HCT116 (cell line): ENCODE results near the gene L1CAM. TPM values are rescaled to one million over a fixed set of nuclear protein-coding genes. Genes with fewer than 3 reads are reported as not detected.

Experiments used
- ATAC-seq: fragments of 200-7000 bp; cut with Tn5 transposase; 2 replicates; pipeline ENCODE4 v1.9.1; 2020; ENCODE audit warnings: mild to moderate bottlenecking, moderate library complexity
- BruUV-seq: library from RNA; stranded (reverse); fragments of 400-500 nt; replicated peaks from 2 replicates; lab custom pipeline; 2021; lab: Mats Ljungman, UMichigan
- CTCF ChIA-PET: fragments of 300-600 bp; sonication (Branson Sonifier 250); formaldehyde crosslinking; loops from one replicate; lab custom pipeline; 2021; ENCODE audit warnings: antibody characterized with exemption; lab: Charles Lee
- POLR2A ChIA-PET: fragments of 300-600, 350-600 bp; sonication (Branson Sonifier 250); formaldehyde crosslinking; loops from one replicate; lab custom pipeline; 2021; ENCODE audit warnings: antibody characterized with exemption; lab: Charles Lee
- RAD21 ChIA-PET, 2 experiments: fragments of 300-600 bp; sonication (Branson Sonifier 250); formaldehyde crosslinking; loops; one replicate each; lab custom pipeline; 2023; ENCODE audit warnings: low total read pairs in 2 of 2; ENCODE audit not compliant: uncharacterized antibody in 2 of 2, unreplicated experiment in 2 of 2, low non-redundant PET in 1 of 2; lab: Charles Lee
- DNase-seq: peaks from one replicate; pipeline ENCODE4 v3.0.0-alpha.2; 2010; ENCODE audit warnings: low read depth, low spot score
- H2AFZ ChIP-seq: fragments of 200-600 bp; shearing (Covaris generic), sonication (generic); 2 replicates; pipeline ENCODE4 v1.6.1; 2017; ENCODE audit warnings: low read depth, mixed run types, mixed read lengths, antibody characterized with exemption, low read length; ENCODE audit not compliant: poor library complexity, severe bottlenecking
- H3K27ac ChIP-seq: 2 replicates; pipeline ENCODE4 v1.5.1; 2012; ENCODE audit warnings: low read depth, low read length
- H3K27me3 ChIP-seq: fragments of 200-600 bp; sonication (generic); 2 replicates; pipeline ENCODE4 v1.6.1; 2016; ENCODE audit warnings: mixed run types, low read length, mixed read lengths; ENCODE audit not compliant: insufficient read depth
- H3K36me3 ChIP-seq, 2 experiments: fragments of 200-500 bp in 1 of 2; fragments of 200-600 bp in 1 of 2; sonication (Bioruptor generic) in 1 of 2; sonication (generic) in 1 of 2; 2 replicates each; pipeline versions ENCODE4 v1.5.1 to v1.6.1; 2014 to 2016; ENCODE audit warnings: low read length in 2 of 2, inconsistent platforms in 1 of 2, mixed read lengths in 1 of 2, mixed run types in 1 of 2; ENCODE audit not compliant: insufficient read depth in 2 of 2, control insufficient read depth in 1 of 2
- H3K4me1 ChIP-seq, 2 experiments: fragments of 200-600 bp in 1 of 2; sonication (generic) in 1 of 2; 2 replicates each; pipeline versions ENCODE4 v1.5.1 to v1.6.1; 2012 to 2017; ENCODE audit warnings: low read length in 2 of 2, inconsistent platforms in 1 of 2, mild to moderate bottlenecking in 1 of 2, mixed read lengths in 1 of 2, mixed run types in 1 of 2, moderate library complexity in 1 of 2; ENCODE audit not compliant: insufficient read depth in 2 of 2, control insufficient read depth in 1 of 2
- H3K4me2 ChIP-seq: fragments of 200-600 bp; sonication (generic); 2 replicates; pipeline ENCODE4 v1.6.1; 2017; ENCODE audit warnings: mixed run types, low read length, mixed read lengths
- H3K4me3 ChIP-seq, 2 experiments: fragments of 200-600 bp in 1 of 2; sonication (generic) in 1 of 2; replicated peaks in 1 of 2; 2 replicates each; pipeline ENCODE4 v1.5.1; 2011 to 2016; ENCODE audit warnings: low read length in 2 of 2, control low read depth in 1 of 2, low read depth in 1 of 2, mild to moderate bottlenecking in 1 of 2, mixed read lengths in 1 of 2, mixed run types in 1 of 2
- H3K79me2 ChIP-seq: fragments of 200-600 bp; sonication (generic); 2 replicates; pipeline ENCODE4 v1.6.1; 2017; ENCODE audit warnings: mild to moderate bottlenecking, mixed run types, low read length, moderate library complexity, mixed read lengths; ENCODE audit not compliant: insufficient read depth
- H3K9ac ChIP-seq: fragments of 200-600 bp; sonication (generic); 2 replicates; pipeline ENCODE4 v1.6.1; 2016; ENCODE audit warnings: low read length, mixed read lengths
- H3K9me2 ChIP-seq: fragments of 200-600 bp; sonication (generic), shearing (Covaris generic); 2 replicates; pipeline ENCODE4 v1.6.1; 2017; ENCODE audit warnings: mixed run types, mild to moderate bottlenecking, moderate library complexity; ENCODE audit not compliant: insufficient read depth
- H3K9me3 ChIP-seq, 2 experiments: fragments of 200-500 bp in 1 of 2; fragments of 200-600 bp in 1 of 2; sonication (Bioruptor generic) in 1 of 2; sonication (generic) in 1 of 2; 2 replicates each; pipeline ENCODE4 v1.6.1; 2014 to 2017; ENCODE audit warnings: low read length in 2 of 2, mixed read lengths in 2 of 2, inconsistent platforms in 1 of 2, low read depth in 1 of 2, mild to moderate bottlenecking in 1 of 2, mixed run types in 1 of 2, moderate library complexity in 1 of 2; ENCODE audit not compliant: control insufficient read depth in 1 of 2, insufficient read depth in 1 of 2
- H4K20me1 ChIP-seq: fragments of 200-600 bp; sonication (generic), shearing (Covaris generic); 2 replicates; pipeline ENCODE4 v1.6.1; 2017; ENCODE audit warnings: mixed run types, mild to moderate bottlenecking, moderate library complexity; ENCODE audit not compliant: insufficient read depth
- TCF7L2 ChIP-seq: IDR thresholded peaks from 2 replicates; pipeline ENCODE4 v1.7.0; 2011; ENCODE audit warnings: borderline replicate concordance, inconsistent platforms; ENCODE audit not compliant: insufficient read depth, insufficient read length; ENCODE audit errors: extremely low read depth
- intact Hi-C: fragments of 100-400 bp; cut with micrococcal nuclease; formaldehyde crosslinking; loops from 2 replicates; pipeline ENCODE4 v1.10.0; 2022
- total RNA-seq: library from RNA; stranded (reverse); gene quantifications from one replicate; pipeline ENCODE4 v1.2.1, GENCODE V29; 2021; ENCODE audit not compliant: unreplicated experiment
- TF ChIP-seq, protein P1 (sequence below): IDR thresholded peaks from 2 replicates; pipeline ENCODE4 v1.6.1; 2011; ENCODE audit warnings: mild to moderate bottlenecking, low read length, moderate library complexity; ENCODE audit not compliant: insufficient replicate concordance; ENCODE audit errors: extremely low read depth
- TF ChIP-seq, protein P2 (sequence below): IDR thresholded peaks from 2 replicates; pipeline ENCODE4 v1.6.1; 2012

Gene L1CAM
- total RNA-seq, 1 experiment from 2014 or later, result 14.8 TPM

DNA sequence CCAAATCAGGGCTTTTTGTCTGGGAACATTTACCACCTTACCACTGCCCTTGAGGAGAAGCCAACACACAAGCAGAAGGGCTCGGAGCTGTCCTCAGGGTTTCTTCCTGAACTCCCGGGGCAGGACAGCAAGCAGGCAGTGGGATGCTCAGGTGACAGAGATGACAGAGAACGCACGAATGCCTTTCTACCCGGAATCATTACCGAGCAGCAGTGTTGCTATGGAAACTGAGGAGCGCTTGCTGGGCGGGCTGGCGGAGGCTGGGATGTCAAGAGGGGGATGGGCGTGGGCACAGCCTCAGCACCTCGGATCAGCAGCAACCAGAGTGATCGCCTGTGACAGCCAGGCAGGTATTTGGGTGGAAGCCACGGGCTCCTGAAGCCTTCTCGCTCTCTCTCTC, 73.8 kb downstream of the L1CAM start:
- RAD21 ChIA-PET, result no interaction called here
- H4K20me1 ChIP-seq, result no peaks in the 10 kb centered on the region
- POLR2A ChIA-PET, result no interaction called here

More for the DNA sequence above, 73.8 kb downstream of the L1CAM start:
- H3K27me3 ChIP-seq, result no peaks in the 10 kb centered on the region
- no peaks in the 10 kb centered on the region for H3K4me1 ChIP-seq
- DNase-seq (no peak), ATAC-seq (no peak)
- no peak overlapping the region for H3K27ac ChIP-seq
- H3K79me2 ChIP-seq, result no peaks in the 10 kb centered on the region
- CTCF ChIA-PET, result no interaction called here
- H3K9ac ChIP-seq, result no peak overlapping the region
- H3K4me3 ChIP-seq, result no peak overlapping the region
- H3K4me2 ChIP-seq, result no peak overlapping the region
- intact Hi-C loops, result no loop called here
- H3K9me3 ChIP-seq, result no peaks in the 10 kb centered on the region
- no TSS peak for BruUV-seq
- H2AFZ ChIP-seq, result no peak overlapping the region
- no peaks in the 10 kb centered on the region for H3K9me2 ChIP-seq
- TF ChIP-seq, protein P1, sequence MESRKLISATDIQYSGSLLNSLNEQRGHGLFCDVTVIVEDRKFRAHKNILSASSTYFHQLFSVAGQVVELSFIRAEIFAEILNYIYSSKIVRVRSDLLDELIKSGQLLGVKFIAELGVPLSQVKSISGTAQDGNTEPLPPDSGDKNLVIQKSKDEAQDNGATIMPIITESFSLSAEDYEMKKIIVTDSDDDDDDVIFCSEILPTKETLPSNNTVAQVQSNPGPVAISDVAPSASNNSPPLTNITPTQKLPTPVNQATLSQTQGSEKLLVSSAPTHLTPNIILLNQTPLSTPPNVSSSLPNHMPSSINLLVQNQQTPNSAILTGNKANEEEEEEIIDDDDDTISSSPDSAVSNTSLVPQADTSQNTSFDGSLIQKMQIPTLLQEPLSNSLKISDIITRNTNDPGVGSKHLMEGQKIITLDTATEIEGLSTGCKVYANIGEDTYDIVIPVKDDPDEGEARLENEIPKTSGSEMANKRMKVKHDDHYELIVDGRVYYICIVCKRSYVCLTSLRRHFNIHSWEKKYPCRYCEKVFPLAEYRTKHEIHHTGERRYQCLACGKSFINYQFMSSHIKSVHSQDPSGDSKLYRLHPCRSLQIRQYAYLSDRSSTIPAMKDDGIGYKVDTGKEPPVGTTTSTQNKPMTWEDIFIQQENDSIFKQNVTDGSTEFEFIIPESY, result no peak
- TF ChIP-seq, protein P2, sequence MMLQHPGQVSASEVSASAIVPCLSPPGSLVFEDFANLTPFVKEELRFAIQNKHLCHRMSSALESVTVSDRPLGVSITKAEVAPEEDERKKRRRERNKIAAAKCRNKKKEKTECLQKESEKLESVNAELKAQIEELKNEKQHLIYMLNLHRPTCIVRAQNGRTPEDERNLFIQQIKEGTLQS, result no peak
- TF ChIP-seq TCF7L2, result no peak
- H3K36me3 ChIP-seq, result no peaks in the 10 kb centered on the region

Other genes starting within 250 kb of the L1CAM start
- gene DUSP9, start 239.0 kb downstream of the L1CAM start, total RNA-seq, result 14.2 TPM
- 0.84 TPM for gene PNCK, start 212.4 kb downstream of the L1CAM start, total RNA-seq
- 101 TPM for gene SLC6A8, start 198.2 kb downstream of the L1CAM start, total RNA-seq
- gene BCAP31, start 161.8 kb downstream of the L1CAM start, total RNA-seq, result 185 TPM
- 7.1 TPM for gene ABCD1, start 161.3 kb downstream of the L1CAM start, total RNA-seq
- 4.8 TPM for gene PLXNB3, start 121.9 kb downstream of the L1CAM start, total RNA-seq
- gene SRPK3, start 105.1 kb downstream of the L1CAM start, total RNA-seq, result not detected
- gene IDH3G, start 91.8 kb downstream of the L1CAM start, total RNA-seq, result 49.7 TPM
- gene SSR4, start 91.5 kb downstream of the L1CAM start, total RNA-seq, result 182 TPM
- 0.30 TPM for gene PDZD4, start 55.6 kb downstream of the L1CAM start, total RNA-seq
- not detected for gene AVPR2, start 18.5 kb upstream of the L1CAM start, total RNA-seq
- gene ARHGAP4, start 40.1 kb upstream of the L1CAM start, total RNA-seq, result 67.4 TPM
- 124 TPM for gene NAA10, start 48.9 kb upstream of the L1CAM start, total RNA-seq
- 1.3 TPM for gene RENBP, start 58.5 kb upstream of the L1CAM start, total RNA-seq
- 72.8 TPM for gene HCFC1, start 85.6 kb upstream of the L1CAM start, total RNA-seq
- gene TMEM187, start 86.6 kb upstream of the L1CAM start, total RNA-seq, result 12.6 TPM
- 92.3 TPM for gene IRAK1, start 133.7 kb upstream of the L1CAM start, total RNA-seq
- 32.4 TPM for gene MECP2, start 211.5 kb upstream of the L1CAM start, total RNA-seq